ENCODE results near the gene AK4.

The AK4 gene

DNA sequence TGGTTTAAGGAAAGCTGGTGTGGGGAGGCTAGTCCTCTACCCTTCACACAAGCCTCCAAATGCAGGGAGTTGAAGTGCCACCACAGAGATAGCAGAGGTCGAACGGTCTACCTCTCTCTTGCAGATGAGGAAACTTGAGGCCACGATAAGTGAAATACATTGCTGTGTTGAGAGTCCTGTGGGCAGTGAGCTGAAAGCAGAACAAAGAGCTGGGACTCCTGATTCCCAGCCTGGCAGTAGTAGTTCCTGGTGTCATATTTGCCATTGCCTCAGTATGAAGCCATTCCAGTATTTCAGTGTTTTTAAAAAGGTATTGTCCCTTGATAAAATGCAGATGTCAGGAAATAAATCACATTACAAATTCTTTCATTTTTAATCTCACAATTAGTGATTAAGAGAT is 28.6 kb downstream of the AK4 start:
- H3K4me3 ChIP-seq (ENCODE audit: low read depth, low read length): no peak overlapping the region
- no peak for DNase-seq (ENCODE audit: low read depth)
- TF ChIP-seq MAX (IDR thresholded peaks at IDR 0.05; ENCODE audit: low read depth, low read length): no peak
- TF ChIP-seq, protein P1, sequence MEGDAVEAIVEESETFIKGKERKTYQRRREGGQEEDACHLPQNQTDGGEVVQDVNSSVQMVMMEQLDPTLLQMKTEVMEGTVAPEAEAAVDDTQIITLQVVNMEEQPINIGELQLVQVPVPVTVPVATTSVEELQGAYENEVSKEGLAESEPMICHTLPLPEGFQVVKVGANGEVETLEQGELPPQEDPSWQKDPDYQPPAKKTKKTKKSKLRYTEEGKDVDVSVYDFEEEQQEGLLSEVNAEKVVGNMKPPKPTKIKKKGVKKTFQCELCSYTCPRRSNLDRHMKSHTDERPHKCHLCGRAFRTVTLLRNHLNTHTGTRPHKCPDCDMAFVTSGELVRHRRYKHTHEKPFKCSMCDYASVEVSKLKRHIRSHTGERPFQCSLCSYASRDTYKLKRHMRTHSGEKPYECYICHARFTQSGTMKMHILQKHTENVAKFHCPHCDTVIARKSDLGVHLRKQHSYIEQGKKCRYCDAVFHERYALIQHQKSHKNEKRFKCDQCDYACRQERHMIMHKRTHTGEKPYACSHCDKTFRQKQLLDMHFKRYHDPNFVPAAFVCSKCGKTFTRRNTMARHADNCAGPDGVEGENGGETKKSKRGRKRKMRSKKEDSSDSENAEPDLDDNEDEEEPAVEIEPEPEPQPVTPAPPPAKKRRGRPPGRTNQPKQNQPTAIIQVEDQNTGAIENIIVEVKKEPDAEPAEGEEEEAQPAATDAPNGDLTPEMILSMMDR (IDR thresholded peaks at IDR 0.05; ENCODE audit: low read depth, low read length): no peak
- TF ChIP-seq MYC (IDR thresholded peaks at IDR 0.05; ENCODE audit: low read depth, low read length): no peak
- no peak for TF ChIP-seq POLR2A (IDR thresholded peaks at IDR 0.05; ENCODE audit: extremely low read depth, insufficient read length)

GRCh38 chr1:65177457-65177856 is 29.5 kb downstream of the AK4 start:
- no peak overlapping the region for H3K4me3 ChIP-seq (ENCODE audit: low read depth, low read length)
- TF ChIP-seq MAX (IDR thresholded peaks at IDR 0.05; ENCODE audit: low read depth, low read length) (no peak), MYC (IDR thresholded peaks at IDR 0.05; ENCODE audit: low read depth, low read length) (no peak), POLR2A (IDR thresholded peaks at IDR 0.05; ENCODE audit: extremely low read depth, insufficient read length) (no peak)
- TF ChIP-seq, protein P1 (IDR thresholded peaks at IDR 0.05; ENCODE audit: low read depth, low read length): no peak
- no peak for DNase-seq (ENCODE audit: low read depth)

GRCh38 chr1:65178235-65178634 is 30.2 kb downstream of the AK4 start:
- TF ChIP-seq MAX (IDR thresholded peaks at IDR 0.05; ENCODE audit: low read depth, low read length) (no peak), MYC (IDR thresholded peaks at IDR 0.05; ENCODE audit: low read depth, low read length) (no peak), POLR2A (IDR thresholded peaks at IDR 0.05; ENCODE audit: extremely low read depth, insufficient read length) (no peak)
- TF ChIP-seq, protein P1 (IDR thresholded peaks at IDR 0.05; ENCODE audit: low read depth, low read length): no peak
- no peak overlapping the region for H3K4me3 ChIP-seq (ENCODE audit: low read depth, low read length)
- DNase-seq (ENCODE audit: low read depth): no peak

DNA sequence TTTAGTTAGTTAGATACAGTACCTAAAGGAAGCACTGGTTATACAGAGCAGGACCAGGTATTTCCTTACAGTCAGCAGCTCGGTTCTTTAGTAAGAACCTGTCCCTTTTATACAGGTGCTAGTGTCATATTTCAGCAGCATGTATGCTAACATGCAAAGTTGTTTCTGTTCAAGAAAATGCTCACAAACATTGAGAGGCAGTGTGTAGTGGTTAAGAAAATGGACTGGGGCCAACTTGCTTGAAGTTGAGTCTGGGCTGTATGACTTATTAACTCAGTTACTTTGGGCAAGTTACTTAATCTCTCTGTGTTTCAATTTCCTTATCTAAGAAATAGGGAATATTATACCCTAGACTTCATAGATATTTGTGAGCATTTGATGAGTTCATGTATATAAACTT is 31.1 kb downstream of the AK4 start:
- TF ChIP-seq MAX (IDR thresholded peaks at IDR 0.05; ENCODE audit: low read depth, low read length) (no peak), POLR2A (IDR thresholded peaks at IDR 0.05; ENCODE audit: extremely low read depth, insufficient read length) (no peak), MYC (IDR thresholded peaks at IDR 0.05; ENCODE audit: low read depth, low read length) (no peak)
- TF ChIP-seq, protein P1 (IDR thresholded peaks at IDR 0.05; ENCODE audit: low read depth, low read length): no peak
- DNase-seq (ENCODE audit: low read depth): no peak
- no peak overlapping the region for H3K4me3 ChIP-seq (ENCODE audit: low read depth, low read length)

GRCh38 chr1:65180977-65181376 is 33.0 kb downstream of the AK4 start:
- H3K4me3 ChIP-seq (ENCODE audit: low read depth, low read length): no peak overlapping the region
- TF ChIP-seq, protein P1 (IDR thresholded peaks at IDR 0.05; ENCODE audit: low read depth, low read length): no peak
- TF ChIP-seq POLR2A (IDR thresholded peaks at IDR 0.05; ENCODE audit: extremely low read depth, insufficient read length): no peak
- no peak for TF ChIP-seq MAX (IDR thresholded peaks at IDR 0.05; ENCODE audit: low read depth, low read length)
- TF ChIP-seq MYC (IDR thresholded peaks at IDR 0.05; ENCODE audit: low read depth, low read length): no peak
- no peak for DNase-seq (ENCODE audit: low read depth)

Data from NB4 (cell line).